Measurements from ENCODE around the gene CYBA. TPM values are rescaled to one million over a fixed set of nuclear protein-coding genes. Genes with fewer than 3 reads are reported as not detected.
A peak's percentile ranks its signal among the peaks of the same experiment; 100 is the strongest.

Gene CYBA
- polyA plus RNA-seq, 1 experiment, result 187 TPM

GRCh38 chr16:88652762-88653063 lies 1.9 kb upstream of the CYBA start:
- no peak for TF ChIP-seq CTCF (IDR thresholded peaks at IDR 0.05; ENCODE audit: insufficient read depth, low read depth, low read length)
- ChIA-PET POLR2A (no interaction called here), CTCF (no interaction called here)
- no peak for DNase-seq (ENCODE audit: low read depth)
- Histone ChIP-seq H3K4me3 (ENCODE audit: low read depth, low read length) (no peak overlapping the region), H3K27me3 (ENCODE audit: control insufficient read depth, insufficient read depth, low read length) (no peaks in the 10 kb centered on the region), H3K36me3 (ENCODE audit: control insufficient read depth, insufficient read depth, low read length) (peaks cover 6% of the 10 kb centered on the region)

GRCh38 chr16:88651989-88652761 lies 1.3 kb upstream of the CYBA start:
- H3K36me3 ChIP-seq (ENCODE audit: control insufficient read depth, insufficient read depth, low read length), result peaks cover 6% of the 10 kb centered on the region
- TF ChIP-seq CTCF (IDR thresholded peaks at IDR 0.05; ENCODE audit: insufficient read depth, low read depth, low read length), result no peak
- POLR2A ChIA-PET, result no interaction called here
- CTCF ChIA-PET, result interaction anchor here (0.5 kb wide), 1 partner anchor 12 kb away, joined by 4 read pairs; no protein-coding TSS in a partner anchor
- no peak overlapping the region for H3K4me3 ChIP-seq (ENCODE audit: low read depth, low read length)
- no peak for DNase-seq (ENCODE audit: low read depth)
- H3K27me3 ChIP-seq (ENCODE audit: control insufficient read depth, insufficient read depth, low read length), result no peaks in the 10 kb centered on the region

GRCh38 chr16:88651276-88651988 lies 579 bp upstream of the CYBA start:
- peaks cover 6% of the 10 kb centered on the region for H3K36me3 ChIP-seq (ENCODE audit: control insufficient read depth, insufficient read depth, low read length)
- ChIA-PET CTCF (interaction anchor here (0.5 kb wide), 1 partner anchor 13 kb away, joined by 4 read pairs; no protein-coding TSS in a partner anchor), POLR2A (no interaction called here)
- peak overlapping the region; percentile 86 for H3K4me3 ChIP-seq (ENCODE audit: low read depth, low read length)
- H3K27me3 ChIP-seq (ENCODE audit: control insufficient read depth, insufficient read depth, low read length), result no peaks in the 10 kb centered on the region
- TF ChIP-seq CTCF (IDR thresholded peaks at IDR 0.05; ENCODE audit: insufficient read depth, low read depth, low read length), result no peak
- DNase-seq (ENCODE audit: low read depth), result no peak

GRCh38 chr16:88649924-88650748 lies 717 bp downstream of the CYBA start:
- CTCF ChIA-PET, result interaction anchor here (1.5 kb wide), 1 partner anchor 11 kb away, joined by 3 read pairs; no protein-coding TSS in a partner anchor
- Histone ChIP-seq H3K36me3 (ENCODE audit: control insufficient read depth, insufficient read depth, low read length) (peaks cover 4% of the 10 kb centered on the region), H3K4me3 (ENCODE audit: low read depth, low read length) (peak overlapping the region; percentile 86), H3K27me3 (ENCODE audit: control insufficient read depth, insufficient read depth, low read length) (no peaks in the 10 kb centered on the region)
- no peak for TF ChIP-seq CTCF (IDR thresholded peaks at IDR 0.05; ENCODE audit: insufficient read depth, low read depth, low read length)
- POLR2A ChIA-PET, result no interaction called here
- DNase-seq (ENCODE audit: low read depth), result no peak

Measured in BJ (cell line).